CD4-positive, alpha-beta T cell treated with Interleukin-21 for 1 hour (primary cell): ENCODE results near the gene PHF1.
A peak's percentile ranks its signal among the peaks of the same experiment; 100 is the strongest.
"Not testable (repeated sequence)": the region's sequence is repeated elsewhere in the genome, so short reads cannot be mapped to it uniquely, and the experiment has no call there.

Source experiments
- DNase-seq: peaks from one replicate; pipeline ENCODE4 v3.0.0-alpha.2; 2020

Gene PHF1

DNA sequence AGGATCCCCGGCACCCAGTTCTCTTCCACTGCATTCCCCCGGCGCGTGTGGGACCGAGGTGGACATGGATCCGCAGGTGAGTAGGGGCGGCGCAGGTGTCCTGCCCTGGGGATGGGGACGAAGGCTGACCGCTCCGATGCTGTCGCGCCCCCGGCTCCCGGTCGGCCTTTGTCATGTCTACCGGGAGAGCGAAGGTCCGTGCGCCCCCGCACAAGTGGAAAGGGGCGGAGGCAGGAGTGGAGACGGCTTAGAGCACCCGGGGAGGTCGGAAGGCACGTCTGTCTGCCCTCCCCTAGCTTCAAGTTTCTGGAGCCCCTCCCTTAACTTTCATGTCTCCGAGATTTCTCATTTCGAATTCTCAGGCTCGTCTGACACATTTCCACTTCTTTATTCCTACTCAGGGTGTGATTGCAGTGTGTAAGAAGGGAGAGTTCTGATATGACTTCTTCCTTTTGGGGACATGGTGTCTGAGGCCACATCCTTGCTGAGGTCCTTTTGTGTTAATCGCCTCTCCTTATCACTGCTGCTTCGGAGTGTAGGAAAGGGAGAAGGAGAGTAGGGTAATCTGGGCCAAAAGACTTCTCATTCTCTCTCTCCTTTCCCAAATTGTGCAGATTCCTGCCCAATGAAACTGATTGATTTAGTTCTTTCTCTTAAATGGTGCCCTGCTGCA is 18.8 kb upstream of the PHF1 start:
- DNase-seq: peak; percentile 25

DNA sequence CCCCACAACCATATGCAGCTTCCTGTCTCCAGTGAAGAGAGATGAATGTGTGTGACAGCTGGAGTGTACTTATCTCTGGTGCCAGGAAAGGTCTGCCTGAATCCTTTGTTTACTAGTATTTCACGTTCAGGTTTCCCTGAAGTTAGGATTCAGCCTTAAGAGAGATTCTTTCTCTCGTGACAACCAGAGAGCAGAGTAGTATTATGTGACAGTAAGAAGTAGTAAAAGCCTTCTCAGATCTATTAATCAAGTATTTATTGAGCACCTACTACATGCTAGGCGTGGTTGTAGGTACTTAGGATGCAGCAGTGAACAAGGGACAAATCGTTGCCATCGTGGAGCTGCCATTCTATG is 18.2 kb upstream of the PHF1 start:
- DNase-seq: no peak

DNA sequence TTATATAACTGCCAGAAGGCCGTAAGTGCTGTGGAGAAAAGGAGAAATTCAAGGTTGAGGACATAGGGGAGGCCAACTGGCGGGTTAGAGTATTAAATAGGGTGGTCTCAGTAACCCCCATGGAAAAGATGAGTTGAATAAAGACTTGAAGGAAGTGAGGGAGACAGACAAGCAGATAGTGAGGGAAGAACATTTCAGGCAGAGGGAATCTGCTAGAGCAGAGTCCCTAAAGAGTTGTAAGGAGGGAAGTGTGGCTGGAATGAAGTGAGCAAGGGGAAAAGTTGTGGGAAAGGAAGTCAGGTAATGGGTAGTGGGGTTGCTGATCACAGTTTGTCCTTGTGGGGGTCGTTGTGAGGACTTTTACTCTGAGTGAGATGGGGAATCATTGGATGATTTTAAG is 17.8 kb upstream of the PHF1 start:
- DNase-seq: no peak

DNA sequence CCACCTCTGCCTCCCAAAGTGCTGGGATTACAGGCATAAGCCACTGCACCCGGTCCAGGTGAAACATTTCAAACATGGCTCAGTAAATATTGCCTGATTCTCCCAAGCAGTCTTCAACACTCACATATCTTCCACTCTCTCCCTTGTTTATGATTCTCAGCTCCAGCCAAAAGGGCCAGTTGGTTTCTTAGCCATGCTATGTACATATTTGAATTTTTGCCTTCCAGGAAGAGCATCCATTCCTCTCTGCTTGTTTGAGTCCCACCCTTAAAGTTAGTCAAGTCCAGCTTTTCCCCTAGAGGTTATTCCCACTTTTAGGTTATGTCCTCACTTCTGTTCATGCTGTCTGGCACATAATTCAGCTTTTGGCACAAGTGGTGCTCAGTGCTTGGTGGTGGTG is 13.3 kb upstream of the PHF1 start:
- DNase-seq: no peak

DNA sequence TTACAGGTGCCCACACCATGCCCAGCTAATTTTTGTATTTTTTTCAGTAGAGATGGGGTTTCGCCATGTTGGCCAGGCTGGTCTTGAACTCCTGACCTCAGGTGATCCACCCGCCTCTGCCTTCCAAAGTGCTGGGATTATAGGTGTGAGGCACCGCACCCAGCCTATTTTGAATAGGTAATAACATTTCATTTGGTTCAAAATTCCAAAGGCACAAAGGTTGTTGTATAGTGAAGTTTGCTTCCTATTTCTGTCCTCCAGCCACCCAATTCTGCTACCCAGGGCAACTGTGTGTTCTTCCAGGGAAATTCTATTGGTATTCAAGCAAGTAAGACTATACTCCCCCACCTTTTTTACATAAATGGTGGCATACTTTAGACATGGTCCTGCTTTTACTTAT is 12.2 kb upstream of the PHF1 start:
- not testable (repeated sequence) for DNase-seq

DNA sequence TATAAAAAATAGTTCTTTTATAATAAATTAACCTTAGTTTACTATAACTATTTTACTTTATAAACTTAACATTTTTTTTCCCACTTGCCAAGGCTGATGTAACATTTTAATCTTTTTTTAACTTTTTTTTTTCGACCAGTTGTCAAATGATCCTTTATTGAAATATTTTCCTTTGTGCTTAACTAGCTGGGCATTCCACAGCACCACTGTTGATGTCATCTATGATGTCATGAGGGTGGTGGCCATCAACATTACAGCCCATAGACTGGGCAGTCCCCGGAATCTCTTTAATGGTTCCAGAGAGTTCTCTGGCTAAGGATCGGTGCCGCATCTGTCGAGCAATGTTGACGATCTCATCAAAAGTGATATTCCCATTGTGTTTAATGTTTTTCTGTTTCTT is 10.9 kb upstream of the PHF1 start:
- not testable (repeated sequence) for DNase-seq

DNA sequence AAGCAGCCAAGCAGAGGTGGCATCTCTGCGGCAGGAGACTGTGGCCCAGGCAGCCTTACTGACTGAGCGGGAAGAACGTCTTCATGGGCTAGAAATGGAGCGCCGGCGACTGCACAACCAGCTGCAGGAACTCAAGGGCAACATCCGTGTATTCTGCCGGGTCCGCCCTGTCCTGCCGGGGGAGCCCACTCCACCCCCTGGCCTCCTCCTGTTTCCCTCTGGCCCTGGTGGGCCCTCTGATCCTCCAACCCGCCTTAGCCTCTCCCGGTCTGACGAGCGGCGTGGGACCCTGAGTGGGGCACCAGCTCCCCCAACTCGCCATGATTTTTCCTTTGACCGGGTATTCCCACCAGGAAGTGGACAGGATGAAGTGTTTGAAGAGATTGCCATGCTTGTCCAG is 5.9 kb upstream of the PHF1 start:
- DNase-seq: no peak

DNA sequence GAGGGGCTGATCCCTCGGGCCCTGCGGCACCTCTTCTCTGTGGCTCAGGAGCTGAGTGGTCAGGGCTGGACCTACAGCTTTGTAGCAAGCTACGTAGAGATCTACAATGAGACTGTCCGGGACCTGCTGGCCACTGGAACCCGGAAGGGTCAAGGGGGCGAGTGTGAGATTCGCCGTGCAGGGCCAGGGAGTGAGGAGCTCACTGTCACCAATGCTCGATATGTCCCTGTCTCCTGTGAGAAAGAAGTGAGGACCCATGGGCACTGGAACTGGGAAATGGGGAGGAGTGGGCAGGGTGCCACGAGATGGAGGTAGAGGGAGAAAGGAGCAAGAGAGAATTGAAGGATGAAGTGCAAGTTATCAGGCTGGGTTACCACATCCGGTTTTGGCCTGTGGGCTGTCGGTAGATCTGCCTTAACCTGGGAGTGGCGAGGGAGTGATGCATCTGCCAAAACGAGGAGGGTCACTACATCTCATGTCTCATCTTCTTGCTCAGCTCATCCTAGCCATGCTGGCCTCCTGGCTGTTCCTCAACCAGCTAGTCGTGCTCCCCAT is 5.4 kb upstream of the PHF1 start:
- peak; percentile 21 for DNase-seq

DNA sequence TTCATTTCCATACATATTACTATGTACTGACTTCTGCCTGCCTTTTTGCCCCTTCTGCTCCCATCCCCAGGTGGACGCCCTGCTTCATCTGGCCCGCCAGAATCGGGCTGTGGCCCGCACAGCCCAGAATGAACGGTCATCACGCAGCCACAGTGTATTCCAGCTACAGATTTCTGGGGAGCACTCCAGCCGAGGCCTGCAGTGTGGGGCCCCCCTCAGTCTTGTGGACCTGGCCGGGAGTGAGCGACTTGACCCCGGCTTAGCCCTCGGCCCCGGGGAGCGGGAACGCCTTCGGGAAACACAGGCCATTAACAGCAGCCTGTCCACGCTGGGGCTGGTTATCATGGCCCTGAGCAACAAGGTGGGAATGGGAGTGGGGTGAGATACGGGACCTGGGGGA is 4.7 kb upstream of the PHF1 start:
- DNase-seq: no peak

DNA sequence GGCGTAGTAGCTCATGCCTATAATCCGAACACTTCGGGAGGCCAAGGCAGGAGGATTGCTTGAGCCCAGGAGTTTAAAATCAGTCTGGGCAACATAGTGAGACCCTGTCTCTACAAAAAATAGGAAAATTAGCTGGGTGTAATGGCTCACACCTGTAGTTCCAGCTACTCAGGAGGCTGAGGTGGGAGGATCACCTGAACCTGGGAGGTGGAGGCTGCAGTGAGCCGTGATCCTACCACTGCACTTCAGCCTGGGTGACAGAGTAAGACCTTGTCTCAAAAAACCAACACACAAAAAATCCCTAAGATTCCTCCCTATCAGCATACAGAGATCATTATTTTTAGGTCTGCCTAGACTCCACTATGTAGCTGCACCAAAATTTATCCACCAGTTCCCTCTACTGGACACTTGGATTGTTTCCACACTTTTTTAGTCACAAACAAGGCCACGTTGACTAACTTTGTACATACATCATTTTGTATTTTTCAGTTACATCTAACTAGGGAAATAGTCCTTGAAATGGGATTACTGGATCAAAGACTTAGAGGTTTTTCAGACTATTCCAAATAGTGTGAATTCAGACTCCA is 3.6 kb upstream of the PHF1 start:
- DNase-seq: peak; percentile 32

DNA sequence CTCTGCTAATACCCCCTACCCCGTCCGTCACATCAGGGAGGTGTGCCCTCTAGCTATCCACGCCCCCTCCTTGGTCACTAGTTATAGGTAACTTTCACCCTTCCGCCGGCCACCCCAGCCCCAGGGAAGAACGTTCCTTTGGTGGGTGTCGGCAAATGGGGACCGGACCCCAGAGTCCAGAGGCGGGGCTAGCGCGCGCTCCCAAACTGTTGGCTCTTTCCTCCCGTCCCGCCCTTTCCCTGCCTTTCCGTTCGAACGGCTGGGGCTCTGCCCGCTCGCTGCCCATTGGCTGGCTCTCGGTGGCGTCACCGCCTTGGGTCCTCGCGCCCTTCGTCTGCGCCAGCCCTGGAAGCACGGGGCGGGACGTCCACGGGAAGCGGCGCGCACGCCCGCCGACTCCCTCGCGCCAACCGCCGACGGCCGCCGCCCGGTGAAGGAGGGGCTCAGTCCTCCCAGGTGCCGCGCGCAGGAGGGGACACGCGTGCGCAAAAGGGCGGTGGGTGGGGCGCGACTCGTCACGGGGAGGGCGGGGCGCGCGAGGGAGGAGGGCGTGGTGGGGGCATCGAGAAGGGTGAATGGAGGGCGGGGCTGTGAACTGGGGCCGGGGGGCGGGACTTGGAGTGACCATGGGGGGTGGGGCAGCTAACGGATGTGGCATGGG is 634 bp upstream of the PHF1 start:
- DNase-seq: peak; percentile 98

DNA sequence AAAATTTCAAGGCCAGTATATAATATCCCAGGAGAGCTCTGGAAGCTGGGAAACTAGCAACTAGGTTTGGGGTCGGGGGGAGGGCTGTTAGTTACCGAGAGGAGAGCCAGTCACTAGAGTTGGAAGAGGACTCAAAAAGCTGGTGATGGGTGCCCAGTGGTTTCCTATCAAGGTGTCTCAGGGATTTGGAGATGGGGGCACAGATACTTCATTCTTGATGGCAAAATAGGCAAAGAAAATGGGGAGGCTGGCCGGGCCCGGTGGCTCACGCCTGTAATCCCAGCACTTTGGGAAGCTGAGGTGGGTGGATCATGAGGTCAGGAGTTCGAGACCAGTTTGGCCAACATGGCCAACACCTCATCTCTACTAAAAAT is 805 bp downstream of the PHF1 start:
- no peak for DNase-seq

DNA sequence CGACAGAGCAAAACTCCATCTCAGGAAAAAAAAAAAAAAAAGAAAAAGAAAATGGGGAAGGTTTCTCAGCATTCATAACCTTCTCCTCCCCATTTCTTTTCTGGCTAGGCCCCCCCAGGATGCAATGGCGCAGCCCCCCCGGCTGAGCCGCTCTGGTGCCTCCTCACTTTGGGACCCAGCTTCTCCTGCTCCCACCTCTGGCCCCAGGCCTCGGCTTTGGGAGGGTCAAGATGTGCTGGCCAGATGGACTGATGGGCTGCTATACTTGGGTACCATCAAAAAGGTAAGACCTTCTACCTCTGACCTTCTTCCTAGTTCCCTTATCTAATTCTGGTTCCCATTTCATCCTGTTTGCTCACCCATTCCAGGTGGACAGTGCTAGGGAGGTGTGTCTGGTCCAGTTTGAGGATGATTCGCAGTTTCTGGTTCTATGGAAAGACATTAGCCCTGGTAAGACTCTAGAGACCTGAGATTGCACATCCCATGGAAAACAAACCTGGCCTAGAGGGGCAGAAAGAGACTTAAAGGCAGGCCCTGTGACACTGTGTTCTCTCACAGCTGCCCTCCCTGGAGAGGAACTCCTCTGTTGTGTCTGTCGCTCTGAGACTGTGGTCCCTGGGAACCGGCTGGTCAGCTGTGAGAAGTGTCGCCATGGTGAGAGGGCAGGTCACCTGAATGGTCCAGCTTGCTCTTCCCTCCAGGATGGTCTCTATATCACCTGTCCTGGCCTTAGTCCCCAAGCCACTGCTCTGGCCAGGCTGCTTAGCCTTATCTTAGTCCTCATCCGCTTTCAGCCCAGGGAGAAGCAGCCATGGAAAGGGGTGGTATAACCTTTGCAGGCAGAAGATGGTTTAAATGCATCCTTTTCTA is 1.6 kb downstream of the PHF1 start:
- DNase-seq: peak; percentile 7

DNA sequence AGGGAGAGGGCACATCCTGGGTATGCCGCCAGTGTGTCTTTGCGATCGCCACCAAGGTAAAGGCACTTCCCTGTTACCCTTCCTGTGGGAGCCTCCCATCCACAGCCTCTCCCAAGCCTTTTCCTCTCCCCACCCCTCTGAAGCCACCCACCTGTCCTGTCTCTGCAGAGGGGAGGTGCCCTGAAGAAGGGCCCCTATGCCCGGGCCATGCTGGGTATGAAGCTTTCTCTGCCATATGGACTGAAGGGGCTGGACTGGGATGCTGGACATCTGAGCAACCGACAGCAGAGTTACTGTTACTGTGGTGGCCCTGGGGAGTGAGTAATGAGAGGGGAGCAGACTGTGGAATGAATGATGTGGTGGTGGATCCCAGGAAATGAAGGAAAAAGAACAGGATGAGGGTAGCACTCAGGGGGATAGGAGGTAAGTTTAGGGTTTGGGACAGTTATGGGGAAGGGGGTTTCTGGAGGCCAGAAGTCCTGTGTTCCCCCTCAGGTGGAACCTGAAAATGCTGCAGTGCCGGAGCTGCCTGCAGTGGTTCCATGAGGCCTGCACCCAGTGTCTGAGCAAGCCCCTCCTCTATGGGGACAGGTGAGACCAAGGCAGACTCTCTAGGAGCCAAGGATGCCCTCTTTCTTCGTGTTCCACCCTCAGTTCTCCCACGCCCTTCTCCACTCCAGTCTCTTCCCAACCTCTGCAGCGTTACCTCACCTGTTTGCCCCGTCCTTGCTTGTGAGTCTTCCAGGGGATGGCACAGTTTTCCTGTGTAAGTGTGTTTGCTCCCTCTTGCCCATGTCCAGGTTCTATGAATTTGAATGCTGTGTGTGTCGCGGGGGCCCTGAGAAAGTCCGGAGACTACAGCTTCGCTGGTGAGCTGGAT is 2.7 kb downstream of the PHF1 start:
- DNase-seq: peak; percentile 12

DNA sequence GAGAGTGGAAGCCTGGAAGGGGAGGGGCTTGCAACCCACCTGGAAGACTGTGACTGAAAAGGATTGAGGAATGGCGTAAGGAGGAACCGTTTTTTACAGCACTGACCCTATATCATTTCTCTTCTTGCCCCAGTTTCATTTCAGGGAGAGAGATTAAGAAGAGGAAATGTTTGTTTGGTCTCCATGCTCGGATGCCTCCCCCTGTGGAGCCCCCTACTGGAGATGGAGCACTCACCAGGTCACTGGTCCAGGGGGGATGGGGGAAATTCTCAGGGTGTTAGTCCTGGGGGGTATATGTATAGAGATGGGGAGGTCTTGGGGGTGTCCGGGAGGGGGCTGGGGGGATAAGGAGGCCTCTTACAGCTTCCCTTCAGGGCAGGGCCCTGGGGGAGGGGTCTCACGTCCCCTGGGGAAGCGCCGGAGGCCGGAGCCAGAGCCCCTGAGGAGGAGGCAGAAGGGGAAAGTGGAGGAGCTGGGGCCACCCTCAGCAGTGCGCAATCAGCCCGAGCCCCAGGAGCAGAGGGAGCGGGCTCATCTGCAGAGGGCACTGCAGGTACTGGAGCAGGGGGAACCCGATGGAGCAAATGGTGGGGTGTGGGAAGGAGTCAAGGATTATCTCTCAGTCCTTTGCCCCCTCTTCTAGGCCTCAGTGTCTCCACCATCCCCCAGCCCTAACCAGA is 3.9 kb downstream of the PHF1 start:
- peak; percentile 48 for DNase-seq

DNA sequence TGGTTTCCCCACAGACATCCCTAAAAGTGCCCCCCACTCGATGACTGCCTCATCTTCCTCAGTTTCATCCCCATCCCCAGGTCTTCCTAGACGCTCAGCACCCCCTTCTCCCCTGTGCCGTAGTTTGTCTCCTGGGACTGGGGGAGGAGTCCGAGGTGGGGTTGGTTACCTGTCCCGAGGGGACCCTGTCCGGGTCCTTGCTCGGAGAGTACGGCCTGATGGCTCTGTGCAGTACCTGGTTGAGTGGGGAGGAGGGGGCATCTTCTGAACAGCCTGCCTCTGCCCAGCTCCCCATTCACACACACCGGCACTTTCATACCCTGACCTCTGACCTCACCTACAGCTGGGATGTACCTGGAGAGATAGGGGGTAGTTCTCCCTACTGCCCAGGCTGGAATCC is 5.0 kb downstream of the PHF1 start:
- peak; percentile 10 for DNase-seq

DNA sequence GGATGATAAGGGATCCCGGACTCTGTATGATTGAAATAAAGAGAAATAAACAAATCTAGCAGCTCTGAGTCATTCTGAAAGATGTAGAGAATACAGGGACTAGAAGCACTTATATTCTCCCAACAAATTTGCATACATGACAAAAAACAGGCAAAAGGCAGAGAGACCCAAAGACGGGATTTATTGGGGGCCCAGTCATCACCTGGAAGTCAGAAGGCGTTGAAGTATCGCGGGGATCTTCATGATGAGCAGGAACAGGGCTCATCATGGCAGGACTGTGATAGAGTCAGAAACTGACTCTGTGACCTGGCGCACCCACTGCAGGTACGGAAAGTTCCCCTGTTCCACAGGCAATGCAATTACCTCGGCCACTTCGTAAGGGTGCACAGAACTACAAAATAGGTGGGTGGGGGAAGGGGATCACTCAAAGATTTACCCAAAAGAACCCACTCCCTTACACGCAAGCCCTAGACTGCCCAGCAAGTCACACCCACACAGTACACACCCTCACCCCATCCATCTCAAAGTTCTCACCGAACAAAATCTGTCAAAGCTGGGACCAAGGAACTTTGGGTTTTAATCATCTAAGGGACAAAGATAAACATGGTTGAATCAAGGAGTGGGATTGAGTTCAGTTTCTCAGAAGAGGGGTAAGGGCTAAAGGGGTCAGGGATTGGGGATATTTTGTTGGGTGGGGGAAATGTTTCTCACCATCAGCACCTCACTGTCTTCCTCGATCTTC is 5.7 kb downstream of the PHF1 start:
- peak; percentile 46 for DNase-seq

DNA sequence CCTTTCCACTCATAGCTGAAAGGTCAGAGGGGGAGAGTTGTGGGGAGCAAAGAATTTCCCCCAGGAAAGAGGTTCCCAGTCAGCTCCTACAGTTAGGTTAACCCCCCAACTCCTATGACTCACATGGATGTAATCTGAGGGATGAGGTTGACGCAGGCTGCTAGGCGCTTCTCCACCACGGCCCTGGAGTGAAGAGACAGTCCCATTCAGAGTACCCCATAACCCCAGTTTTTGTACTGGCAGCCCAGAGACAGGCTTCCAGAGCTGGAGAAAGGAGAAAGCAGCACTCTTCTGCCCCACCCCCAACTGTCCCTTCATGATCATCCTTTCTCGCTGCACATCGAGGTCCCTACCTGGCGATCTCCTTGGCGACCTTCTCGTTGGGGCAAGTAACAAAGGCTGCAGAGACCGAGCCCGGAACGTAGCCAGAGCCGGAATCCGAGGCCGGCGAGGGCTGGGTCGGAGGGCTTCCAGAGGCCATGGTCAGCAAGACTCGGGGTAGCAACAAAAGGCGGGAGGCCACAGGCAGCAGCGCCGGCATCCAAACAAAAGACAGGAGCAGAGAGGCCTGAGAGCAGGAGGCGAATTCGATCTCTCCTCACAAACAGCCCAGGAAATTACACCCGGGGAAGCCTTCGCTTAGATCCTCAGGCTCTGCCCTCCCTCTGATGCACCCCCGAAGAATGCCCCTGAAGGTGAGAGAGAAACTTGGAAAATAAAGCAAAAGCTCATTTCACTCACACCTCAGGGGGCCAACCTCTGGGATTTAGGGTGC is 6.5 kb downstream of the PHF1 start:
- peak; percentile 37 for DNase-seq

DNA sequence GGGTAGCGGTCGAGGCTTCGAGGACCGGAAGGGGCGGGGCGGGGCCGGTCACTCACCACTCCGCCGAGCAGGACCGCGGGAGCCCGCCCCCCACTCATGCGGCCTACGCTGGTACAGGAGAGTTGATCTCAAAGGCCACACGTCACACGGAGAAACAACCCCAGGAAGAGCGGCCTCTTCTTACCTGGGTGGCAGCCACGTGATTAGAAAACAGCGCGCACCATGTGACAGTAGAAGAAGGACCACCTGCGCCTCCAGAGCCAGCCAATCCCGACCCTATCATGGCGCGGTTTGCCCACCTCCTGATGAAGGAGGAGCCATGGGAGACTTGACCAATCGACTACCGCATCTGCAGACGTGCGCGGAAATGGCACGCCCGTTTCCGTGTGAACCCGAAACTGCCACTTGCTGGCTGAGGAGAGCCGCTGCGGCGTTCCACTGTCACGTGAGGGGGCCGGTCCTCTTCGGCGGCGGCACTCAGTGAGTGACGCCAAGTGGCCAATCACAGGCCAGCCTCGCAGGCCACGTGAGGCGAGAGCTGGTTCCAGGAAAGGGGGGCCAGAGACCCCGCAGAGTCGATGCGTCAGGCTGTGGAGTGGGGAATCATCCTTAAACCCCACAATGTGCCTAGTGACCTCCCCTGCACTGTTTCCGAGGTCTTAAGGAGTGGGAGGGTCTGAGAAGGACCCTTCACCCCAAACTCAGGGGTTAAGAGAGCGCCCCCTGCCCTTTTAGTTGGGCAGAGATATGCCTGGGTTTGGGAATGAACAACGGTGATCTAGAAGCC is 7.3 kb downstream of the PHF1 start, which contains the start of gene CUTA:
CUTA (minus strand) TSS at position 205 of the 787 bp plus-strand sequence; CDS start at position 98, 107 bp downstream.
- DNase-seq: peak; percentile 100
